ENCODE data around the gene F3.

Gene F3

DNA sequence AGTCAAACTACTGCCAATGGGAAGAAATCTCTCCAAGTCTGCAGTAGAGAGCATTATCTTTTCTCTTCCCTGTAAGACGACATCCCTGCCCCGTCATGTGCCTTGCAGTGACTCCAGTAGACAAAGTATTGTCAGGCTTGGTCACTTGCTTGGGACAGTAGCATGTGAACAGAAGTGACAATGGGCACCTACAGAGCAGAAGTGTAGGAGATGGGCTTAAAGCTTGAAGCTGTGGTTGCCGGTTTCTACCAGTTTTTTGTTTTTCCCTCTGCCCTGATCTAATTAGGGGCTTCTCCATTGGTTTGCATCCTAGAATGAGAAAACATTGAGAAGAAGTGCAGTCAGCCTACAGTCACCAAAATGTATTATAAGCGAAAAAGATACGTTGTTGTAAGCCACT, 12.7 kb downstream of the F3 start:
- DNase-seq (ENCODE audit: low read depth in 2 of 3, low spot score in 1 of 3): no peak

DNA sequence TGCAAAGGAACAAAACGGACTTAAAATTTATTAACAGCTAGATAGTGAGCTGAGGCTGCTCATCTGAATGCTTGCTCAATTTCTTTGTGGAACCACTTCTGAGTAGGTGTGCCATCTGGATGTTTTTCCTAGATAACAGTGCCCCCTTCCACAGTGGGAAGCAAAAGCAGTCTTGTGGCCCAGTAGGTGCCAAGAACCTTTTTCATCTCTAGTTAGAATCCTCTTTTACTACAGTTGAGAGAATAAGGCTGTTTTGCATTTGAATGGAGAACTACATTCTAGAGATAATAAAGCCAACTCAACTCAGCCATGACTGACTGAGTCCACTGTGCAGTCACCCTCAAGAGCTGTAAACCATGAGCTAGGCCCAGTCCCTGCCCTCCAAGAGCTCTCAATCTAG, 13.3 kb downstream of the F3 start:
- DNase-seq (ENCODE audit: low read depth in 2 of 3, low spot score in 1 of 3): no peak

GRCh38 chr1:94527447-94528031, 14.0 kb downstream of the F3 start:
- DNase-seq (ENCODE audit: low read depth in 2 of 3, low spot score in 1 of 3): no peak

DNA sequence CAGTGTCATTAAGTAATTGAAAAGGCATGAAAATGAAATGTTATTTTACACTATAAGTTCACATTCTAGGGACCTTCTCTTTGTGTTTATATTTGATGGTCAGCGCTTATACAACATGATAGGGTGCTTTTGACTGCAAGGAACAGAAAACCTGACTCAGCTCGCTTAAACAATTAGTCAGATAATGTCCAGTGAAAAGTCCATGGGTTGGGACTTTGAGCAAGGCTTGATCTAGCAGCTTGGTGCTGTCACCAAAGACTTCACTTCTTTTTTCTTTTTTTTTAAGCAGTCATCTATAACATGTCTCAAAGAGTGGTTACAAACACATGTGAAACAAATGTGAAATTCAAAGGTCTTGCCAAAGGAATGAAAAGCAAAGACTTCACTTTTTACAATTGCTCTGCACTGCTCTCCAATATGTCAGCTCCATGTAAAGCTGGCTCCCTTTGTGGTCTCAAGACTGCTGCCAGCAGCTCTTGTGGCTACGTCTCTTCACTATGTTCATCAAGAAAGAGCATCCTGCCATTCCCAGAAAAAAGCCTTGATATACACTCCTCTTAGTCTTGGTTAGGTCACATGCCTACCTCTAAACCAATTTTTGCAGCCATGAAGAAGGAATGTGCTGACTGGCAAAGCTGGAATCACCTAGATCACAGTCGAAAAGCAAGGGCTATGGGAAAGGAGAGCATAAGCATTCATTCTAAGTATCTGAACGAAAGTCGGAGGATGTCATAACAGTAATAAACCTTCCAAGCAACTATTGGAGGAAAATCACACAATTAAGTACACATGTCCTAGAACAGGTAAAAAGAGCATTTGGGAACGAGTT, 15.2 kb downstream of the F3 start:
- DNase-seq (ENCODE audit: low read depth in 2 of 3, low spot score in 1 of 3): no peak

- DNase-seq (ENCODE audit: low read depth in 2 of 3, low spot score in 1 of 3): no peak
Observed at GRCh38 chr1:94524531-94524930, 17.0 kb downstream of the F3 start.

- DNase-seq (ENCODE audit: low read depth in 2 of 3, low spot score in 1 of 3): no peak
Observed at GRCh38 chr1:94522304-94522703, 19.3 kb downstream of the F3 start.

- DNase-seq (ENCODE audit: low read depth in 2 of 3, low spot score in 1 of 3): no peak
Observed at GRCh38 chr1:94519351-94519750, 22.2 kb downstream of the F3 start.

GRCh38 chr1:94515296-94515947, 26.1 kb downstream of the F3 start:
- DNase-seq (ENCODE audit: low read depth in 2 of 3, low spot score in 1 of 3): no peak

DNA sequence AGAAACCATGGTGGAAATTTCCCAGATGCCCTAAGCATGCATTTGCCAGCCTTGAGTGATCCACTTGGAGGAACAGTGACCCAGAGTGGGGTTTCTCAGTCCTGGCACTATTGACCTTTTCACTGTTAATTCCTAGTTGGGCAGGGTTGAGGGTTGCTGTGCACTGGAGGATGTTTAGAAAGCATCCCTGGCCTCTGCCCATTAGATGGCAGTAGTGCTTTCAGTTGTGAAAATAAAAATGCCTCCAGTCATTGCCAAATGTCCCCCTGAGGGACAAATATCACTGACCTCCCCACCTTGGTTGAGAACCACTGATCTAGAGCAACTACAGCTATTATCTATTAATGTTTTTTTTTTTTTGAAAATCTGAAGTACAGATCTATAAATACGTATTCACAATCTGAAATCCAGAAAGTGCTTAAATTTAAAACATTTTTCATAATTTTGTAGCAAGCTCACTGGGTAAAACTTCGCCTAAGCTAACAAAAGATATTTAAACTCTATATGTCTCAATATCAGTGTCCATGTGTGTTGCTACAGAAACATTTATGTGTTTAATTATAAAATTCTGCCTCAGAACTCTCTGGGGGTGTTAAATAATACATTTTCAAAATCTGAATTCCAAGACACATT, 27.3 kb downstream of the F3 start:
- no peak for DNase-seq (ENCODE audit: low read depth in 2 of 3, low spot score in 1 of 3)

DNA sequence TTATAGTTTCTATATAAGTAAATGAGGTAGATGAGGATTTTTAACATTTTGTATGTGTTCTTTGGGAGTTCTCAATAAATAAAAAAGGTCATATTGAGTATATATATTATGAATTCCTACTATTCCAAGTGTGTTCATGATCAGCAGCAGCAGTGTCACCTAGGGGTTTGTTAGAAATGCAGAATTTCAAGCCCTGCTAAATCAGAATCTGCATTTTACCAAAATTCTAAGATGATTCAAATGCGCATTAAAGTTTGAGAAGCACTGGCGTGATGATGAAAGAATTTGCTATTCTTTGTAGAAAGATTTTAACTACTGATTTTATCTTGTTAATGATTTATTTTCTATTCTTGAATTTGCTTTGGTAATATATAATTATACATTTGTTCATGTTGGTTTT, 28.7 kb downstream of the F3 start:
- DNase-seq (ENCODE audit: low read depth in 2 of 3, low spot score in 1 of 3): no peak

DNA sequence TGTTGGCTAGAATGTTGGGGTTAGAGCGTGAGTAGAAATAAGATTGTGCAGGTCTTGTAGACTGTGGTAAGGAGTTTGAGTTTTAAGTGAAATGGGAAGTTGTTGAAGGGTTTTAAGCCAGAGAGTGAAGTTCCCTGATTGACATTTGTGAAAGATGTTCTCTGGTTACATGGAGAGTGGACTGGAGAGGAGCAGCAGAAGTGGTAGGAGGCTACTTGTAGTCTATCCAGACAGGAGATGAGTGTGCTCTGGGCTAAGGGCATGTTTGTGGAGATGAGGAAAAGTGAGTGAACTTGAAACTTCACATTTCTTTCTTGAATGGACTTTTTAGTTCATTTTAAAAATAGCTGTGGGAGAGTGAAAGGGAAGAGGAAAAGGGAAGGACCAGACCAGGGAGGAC, 37.0 kb downstream of the F3 start:
- no peak for DNase-seq (ENCODE audit: low read depth in 2 of 3, low spot score in 1 of 3)

GRCh38 chr1:94503153-94503552, 38.4 kb downstream of the F3 start:
- DNase-seq (ENCODE audit: low read depth in 2 of 3, low spot score in 1 of 3): no peak

DNA sequence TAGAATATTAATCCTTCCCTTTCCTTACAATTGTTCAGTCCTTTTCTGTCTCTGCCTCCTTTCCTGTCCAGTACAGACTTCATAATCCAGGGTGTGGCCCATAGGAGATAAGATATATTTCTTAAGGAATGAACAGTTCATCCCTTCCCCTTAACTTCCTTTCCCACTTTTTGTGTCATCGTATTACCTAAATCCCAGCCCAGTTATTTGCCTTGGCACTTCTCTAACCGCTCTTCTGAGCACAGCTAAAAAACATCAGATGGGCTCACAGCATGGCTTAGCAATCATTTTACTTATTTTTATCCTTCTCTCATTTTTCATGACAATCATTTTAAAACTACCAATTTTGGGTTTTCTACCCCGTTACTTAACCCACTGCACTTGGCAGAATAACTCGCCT, 39.6 kb downstream of the F3 start:
- DNase-seq (ENCODE audit: low read depth in 2 of 3, low spot score in 1 of 3): no peak

DNA sequence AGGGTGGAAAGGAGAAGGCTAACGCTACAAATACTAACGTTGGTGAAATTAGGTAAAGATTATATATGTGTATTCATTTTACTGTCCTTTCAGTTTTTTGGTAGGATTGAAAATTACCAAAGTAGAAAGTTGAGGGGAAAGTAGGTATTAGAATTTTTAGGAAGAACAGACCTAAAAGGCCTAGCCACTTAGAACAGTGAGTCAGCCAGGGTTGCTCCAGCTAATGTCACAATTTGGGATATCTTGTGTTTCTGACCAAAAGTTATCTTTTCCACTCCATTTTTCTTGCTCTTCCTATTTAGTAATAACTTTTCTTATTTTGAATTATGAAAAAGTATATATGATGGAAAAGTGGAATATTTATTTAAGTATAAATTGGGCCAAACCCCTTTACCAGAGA, 40.1 kb downstream of the F3 start:
- no peak for DNase-seq (ENCODE audit: low read depth in 2 of 3, low spot score in 1 of 3)

DNA sequence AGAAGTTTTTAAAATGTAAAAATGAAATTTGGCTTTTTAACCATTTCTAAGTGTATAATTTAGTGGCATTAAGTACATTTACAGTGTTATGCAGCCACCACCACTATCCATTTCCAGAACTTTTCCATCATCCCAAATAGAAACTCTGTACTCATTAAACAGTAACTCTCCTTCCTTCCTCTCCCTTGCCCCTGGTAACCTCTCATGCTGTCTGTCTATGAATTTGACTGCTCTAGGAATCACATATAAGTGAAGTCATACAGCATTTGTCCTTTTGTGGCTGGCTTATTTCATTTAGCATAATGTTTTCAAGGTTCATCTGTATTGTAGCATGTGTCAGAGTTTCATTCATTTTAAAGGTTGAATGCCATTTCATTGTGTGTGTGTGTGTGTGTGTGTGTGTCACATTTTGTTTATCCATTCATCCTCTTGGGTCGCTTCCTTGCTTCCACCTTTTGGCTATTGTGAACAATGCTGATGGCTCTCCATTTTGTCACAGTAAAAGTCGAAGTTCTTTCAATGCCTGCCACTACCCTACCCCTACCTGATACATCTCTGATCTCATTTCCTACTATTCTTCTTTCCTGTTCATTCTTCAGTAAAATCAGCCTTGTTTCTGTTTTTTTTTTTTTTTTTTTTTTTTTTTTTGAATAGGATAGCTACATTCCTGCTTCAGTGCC, 45.3 kb downstream of the F3 start:
- no peak for DNase-seq (ENCODE audit: low read depth in 2 of 3, low spot score in 1 of 3)

DNA sequence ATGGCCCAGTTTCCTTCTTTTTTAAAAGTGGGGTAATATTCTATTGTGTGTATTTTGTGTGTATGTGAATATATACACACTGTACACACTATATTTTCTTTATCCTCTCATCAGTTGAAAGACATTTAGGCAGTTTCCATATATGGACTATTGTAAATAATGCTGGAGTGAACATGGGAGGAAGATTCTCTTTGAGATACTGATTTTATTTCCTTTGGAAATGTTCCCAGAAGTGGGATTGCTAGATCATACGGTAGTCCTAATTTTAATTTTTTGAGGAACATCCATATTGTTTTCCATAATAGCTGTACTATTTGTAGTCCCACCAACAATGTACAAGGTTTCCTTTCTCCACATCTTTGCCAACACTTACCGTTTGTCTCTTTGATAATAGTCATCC, 51.0 kb downstream of the F3 start:
- no peak for DNase-seq (ENCODE audit: low read depth in 2 of 3, low spot score in 1 of 3)

GRCh38 chr1:94486990-94487389, 54.6 kb downstream of the F3 start:
- no peak for DNase-seq (ENCODE audit: low read depth in 2 of 3, low spot score in 1 of 3)

- peak in 2 of 3 donors; percentile 4 to 34 for DNase-seq (ENCODE audit: low read depth in 2 of 3, low spot score in 1 of 3)
Observed at GRCh38 chr1:94481473-94481933, 60.1 kb downstream of the F3 start.

GRCh38 chr1:94479682-94480081, 61.9 kb downstream of the F3 start:
- no peak for DNase-seq (ENCODE audit: low read depth in 2 of 3, low spot score in 1 of 3)
